ENCODE data around the gene SORL1.

DNA sequence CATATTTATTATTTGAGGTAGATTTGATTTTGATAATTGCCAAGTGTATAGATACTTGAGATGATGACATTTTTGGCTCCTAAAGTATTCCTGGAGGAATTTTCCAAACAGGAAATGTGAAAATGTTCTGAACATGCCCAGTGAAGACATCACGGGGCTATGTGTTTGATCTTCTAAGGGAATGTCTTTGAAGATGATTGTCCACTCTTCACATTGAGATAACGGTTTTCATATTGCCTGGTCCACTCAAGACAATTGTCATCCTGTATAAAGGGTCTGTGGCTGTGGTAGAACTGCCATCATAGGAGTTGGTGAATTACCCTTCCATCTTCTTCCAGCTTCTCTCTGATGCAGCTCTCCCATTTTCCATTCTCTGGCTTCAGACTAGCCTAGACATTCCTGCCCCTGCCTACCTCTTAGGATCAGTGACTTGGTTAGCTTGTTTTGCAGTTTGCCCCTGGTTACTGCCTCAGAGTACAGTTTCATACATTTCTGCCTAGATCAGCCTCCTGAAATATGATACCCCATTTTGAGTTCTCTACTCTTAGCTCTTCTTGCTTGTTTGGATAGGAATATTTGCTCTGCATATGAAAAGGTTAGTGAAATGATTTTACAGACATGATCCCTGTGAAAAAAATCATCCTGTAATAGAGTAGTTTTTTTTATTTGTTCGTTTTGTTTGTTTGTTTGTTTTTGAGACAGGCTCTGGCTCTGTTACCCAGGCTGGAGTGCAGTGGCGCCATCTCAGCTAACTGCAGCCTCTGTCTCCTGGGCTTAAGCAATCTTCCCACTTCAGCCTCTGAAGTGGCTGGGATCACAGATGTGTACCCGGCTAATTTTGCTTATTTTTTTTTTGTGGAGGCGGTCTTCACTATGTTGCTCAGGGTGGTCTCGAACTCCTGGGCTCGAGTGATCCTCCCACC lies 112.0 kb downstream of the SORL1 start:
- TF ChIP-seq, protein P1, sequence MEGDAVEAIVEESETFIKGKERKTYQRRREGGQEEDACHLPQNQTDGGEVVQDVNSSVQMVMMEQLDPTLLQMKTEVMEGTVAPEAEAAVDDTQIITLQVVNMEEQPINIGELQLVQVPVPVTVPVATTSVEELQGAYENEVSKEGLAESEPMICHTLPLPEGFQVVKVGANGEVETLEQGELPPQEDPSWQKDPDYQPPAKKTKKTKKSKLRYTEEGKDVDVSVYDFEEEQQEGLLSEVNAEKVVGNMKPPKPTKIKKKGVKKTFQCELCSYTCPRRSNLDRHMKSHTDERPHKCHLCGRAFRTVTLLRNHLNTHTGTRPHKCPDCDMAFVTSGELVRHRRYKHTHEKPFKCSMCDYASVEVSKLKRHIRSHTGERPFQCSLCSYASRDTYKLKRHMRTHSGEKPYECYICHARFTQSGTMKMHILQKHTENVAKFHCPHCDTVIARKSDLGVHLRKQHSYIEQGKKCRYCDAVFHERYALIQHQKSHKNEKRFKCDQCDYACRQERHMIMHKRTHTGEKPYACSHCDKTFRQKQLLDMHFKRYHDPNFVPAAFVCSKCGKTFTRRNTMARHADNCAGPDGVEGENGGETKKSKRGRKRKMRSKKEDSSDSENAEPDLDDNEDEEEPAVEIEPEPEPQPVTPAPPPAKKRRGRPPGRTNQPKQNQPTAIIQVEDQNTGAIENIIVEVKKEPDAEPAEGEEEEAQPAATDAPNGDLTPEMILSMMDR (conservative IDR thresholded peaks at IDR 0.05; ENCODE audit: low read length), result no peak
- no peak for TF ChIP-seq EZH2phosphoT487 (IDR thresholded peaks at IDR 0.05; ENCODE audit: borderline replicate concordance, low read depth, low read length)

All from OCI-LY7 (cell line).